IPS-NIHi7 (cell line): ENCODE results near the gene ZNF740.

Experiments
- DNase-seq: peaks from one replicate; pipeline ENCODE4 v3.0.0; 2012; ENCODE audit warnings: mixed read lengths; ENCODE audit errors: extremely low spot score

ZNF740 gene

DNA sequence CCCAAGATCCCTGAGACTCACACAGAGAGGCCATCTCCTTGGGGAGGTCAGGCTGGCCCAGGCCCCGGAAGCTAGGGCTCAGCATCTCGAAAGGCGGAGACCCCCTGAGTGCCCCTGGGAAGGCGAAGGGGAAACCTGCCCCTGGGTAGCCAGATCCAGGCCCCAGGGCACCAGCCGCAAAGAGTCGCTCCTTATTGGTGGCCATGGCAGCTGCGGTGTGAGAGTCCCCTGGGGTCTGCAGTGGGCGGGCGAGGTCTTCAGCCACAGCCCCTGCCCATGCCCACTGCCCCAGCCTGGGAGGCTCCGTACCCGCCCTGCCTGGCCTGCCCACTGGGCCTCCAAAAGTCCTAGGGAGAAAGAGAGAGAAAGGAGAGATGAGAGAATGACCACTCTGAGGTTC lies 46.8 kb downstream of the ZNF740 start:
- no peak for DNase-seq

DNA sequence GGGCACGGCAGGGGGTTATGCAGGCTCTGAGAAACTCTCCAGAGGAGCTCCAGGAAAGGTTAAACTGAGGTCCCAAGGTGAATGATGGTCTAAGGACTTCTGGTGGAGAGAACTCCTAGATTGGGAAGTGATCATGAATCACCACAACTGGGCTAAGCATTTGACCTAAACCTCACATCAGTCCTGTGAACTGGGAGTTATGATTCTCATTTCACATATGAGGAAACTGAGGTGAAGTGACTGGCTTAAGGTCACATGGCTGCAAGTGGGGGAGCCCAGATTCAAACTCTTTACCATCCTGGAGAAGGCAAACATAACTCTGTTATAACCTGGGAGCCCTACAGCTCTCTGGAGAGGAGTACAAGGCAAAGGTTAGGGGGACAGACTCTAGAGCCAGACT lies 47.3 kb downstream of the ZNF740 start:
- no peak for DNase-seq

DNA sequence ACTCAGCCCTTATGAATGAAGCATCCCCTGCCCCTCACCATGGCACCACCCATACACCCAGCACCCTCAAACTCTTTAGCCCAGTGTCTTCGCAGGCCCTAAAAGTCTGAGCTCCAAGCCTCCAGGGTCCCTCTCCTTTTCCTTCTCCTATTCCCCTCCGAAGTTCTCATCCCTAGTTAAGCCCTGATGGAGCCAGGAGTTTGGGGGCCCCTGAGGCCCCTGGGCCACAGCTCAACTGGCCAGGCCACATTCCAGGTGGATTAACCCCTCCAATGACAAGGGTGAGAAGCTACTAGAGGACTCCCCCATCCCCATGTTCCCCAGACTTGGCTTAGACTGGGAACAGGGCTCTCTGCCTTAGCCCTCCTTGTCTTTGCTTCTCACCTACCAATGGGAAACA lies 48.9 kb downstream of the ZNF740 start:
- no peak for DNase-seq

DNA sequence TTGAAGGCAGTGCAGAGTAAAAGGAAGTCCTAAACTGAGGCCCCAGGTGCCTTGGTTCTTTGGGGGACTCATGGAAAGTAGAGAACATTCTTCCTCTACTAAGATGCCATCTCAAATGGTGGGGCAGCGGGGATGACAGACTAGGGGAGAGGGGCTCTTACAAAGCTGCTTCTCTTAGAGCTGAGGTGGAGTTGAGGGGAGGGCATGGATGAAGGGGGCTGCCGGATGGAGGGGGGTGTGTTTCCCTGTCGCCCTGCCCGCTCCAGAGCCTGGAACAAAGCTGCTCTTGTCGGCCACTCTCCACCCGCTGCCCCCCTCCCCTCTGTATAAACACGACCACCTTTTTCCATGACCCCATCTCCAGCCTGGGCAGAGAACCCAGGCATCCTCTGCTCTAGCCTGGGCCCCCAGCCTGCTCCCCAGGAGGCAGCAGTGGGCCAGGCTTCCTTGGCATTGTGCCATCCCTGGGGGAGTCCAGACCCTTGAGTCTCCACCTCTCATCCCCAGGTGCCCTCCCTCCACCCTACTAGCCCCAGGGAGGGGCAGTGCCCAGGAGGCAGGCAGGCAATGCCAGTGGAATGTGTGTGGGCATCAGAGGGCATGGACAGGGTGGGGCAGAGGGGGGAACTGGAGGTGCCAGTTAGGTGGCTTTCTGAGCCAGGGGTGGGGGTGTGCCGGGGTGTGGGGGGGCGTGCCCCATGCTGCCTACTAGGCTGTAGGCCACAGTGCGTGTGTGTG lies 49.8 kb downstream of the ZNF740 start:
- DNase-seq, result no peak

DNA sequence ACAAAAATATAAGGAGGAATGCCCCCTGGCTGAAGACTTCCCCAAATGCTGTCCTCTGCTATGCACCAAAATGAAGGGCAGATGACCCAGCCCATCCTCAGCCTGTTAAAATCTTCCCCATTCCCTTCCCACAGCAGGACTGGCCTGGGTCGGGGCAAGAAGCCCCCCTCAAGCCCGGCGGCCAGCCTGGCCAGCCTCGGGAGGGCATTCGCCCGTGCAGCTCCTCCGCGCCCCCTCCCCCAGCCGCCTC lies 51.1 kb downstream of the ZNF740 start:
- no peak for DNase-seq

DNA sequence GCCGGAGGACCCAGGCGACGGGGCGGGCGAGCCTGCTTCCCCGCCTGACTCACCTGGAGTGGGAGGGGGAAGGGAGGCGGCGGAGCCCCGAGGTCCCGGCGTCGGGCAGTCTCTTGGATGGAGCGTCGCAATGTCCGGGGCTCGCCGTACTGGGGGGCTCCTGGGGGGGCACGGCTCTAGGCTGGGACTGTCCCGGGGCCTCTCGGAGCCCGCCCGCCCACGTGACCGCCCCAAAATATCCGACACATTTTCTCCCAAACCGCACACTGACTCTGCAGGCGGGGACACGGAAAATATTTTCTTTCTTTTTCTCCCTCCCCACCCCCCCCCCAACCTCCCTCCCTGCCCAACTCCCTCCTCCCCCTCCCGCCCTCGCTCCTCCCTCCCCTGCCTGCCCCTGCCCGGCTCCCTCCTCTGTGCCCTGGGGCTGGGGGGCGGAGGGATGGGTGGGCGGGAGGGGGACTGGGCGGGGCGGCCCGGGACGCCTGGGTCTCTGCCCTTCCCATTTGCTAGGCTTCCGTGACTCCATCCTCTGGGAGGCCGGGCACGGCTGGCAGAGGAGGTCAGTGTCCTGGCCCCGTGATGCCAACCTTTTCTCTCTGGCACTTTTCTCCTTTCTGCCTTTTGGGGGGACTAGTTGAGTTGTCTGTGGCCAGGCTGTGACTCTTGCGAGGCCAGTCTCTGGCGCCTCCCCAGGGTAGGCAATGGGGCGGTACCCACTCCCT lies 51.6 kb downstream of the ZNF740 start, which contains the start of gene RARG:
RARG (minus strand) TSS at position 289 of the 725 bp plus-strand sequence. CDS start 4,664 bp downstream, outside the sequence.
- DNase-seq, result no peak

DNA sequence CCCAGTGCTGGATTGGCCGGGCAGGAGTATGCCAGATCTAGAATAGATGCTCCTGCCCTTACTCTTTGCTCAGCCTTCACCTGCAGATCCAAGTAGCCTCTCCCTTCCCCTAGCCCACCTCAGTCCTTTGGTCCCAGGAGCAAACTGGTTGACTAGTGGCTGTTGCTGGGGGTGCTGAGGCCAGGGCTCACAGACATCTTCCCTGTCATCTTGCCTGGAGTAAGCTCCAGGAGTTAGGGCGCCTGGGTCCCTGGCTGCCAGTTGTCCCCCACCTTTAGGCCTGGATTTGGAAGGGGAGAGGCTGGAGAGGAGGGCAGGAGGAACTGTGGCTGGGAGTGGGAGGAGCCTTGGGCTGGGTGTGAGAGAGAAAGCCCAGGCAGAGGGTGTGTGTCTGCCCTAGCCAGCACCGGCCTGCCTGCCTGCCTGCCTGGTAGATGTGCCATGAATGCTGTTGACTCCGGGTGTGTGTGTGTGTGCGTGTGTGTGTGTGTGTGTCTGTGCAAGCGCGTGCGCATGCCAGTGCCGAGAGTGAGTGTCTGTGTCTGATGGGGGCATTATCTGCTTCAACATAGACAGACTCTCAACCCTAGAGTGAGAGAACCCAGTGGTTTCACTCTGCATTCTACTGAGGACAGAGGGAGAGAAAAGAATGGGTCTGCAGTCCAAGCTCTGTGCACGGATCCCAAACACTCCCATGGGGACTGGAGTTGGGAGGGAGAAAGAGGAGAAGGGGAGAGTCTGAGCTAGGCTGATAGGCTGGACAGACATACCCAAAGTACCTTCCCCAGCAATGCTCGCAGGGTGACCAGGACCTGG lies 52.3 kb downstream of the ZNF740 start:
- peak; percentile 63 for DNase-seq

DNA sequence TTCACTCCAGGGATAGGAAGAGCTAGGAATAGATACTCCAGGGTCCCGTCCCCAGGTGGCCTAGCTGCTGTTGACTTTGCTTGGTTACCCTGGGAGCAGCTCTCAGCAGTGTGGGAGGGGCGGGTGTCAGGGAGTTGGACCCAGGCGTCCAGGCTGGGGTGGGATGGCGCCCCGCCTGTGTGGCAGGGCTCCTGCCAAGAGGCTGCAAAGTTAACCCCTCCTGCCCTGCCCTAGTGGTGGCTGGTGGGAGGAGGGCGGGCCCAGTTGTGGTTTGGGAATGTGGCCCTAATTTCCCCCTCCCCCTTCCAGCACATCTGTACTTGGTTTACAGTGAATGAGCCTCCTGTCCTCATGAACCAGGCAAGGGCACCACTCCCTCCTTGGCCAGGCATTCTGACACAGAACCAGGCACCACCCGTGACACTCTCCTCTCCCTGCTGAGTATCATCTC lies 53.2 kb downstream of the ZNF740 start:
- no peak for DNase-seq

DNA sequence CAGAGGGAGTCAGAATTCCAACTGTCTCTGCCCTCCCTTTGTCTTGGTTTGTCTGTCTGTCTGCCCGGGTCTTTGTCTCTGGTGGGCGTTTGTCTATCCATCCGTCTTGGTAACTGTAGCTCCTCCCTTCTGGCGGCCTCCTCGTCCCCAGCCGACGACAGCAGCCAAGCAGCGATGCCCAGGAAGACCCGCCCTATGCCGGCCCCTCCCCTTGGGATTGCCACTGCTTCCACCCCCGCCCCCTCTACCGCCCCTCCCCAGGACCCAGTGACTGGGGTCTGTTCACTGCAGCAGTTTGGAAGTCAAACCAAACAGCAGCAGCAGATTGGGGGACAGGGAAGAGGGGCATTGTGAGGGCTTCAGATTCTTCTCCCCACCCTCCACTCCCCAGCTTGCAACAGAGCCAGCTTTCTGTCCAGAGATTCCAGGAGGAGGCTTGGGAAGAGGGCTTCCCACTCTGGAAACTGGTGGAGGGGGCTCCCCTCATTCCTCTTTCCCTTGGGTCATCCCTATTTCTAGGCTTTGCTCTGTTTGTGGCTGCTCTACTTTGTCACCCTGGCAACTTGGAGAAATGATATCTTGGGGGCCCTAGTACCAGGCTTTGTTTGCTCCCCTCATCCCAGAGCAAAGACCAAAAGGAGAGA lies 53.9 kb downstream of the ZNF740 start:
- peak; percentile 79 for DNase-seq

DNA sequence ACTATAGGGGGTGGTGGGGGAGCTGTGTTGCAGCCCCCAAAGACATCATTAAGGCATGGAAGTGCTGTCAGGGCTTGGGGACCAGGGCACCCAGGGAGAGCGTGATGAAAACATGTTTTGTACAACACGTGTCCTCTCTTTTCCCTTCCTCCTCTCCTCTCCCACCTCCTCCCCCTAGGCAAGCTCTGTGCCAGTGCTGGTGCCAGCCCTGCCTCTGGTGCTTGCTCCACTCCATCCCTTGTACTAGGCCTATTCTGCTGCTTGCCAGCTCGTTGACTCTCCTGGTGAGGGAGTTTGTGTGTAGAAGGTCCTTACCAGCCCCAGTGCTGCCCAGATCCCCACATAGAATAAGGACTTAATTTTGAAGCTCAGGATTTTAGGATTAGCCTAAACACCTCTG lies 54.6 kb downstream of the ZNF740 start:
- no peak for DNase-seq

DNA sequence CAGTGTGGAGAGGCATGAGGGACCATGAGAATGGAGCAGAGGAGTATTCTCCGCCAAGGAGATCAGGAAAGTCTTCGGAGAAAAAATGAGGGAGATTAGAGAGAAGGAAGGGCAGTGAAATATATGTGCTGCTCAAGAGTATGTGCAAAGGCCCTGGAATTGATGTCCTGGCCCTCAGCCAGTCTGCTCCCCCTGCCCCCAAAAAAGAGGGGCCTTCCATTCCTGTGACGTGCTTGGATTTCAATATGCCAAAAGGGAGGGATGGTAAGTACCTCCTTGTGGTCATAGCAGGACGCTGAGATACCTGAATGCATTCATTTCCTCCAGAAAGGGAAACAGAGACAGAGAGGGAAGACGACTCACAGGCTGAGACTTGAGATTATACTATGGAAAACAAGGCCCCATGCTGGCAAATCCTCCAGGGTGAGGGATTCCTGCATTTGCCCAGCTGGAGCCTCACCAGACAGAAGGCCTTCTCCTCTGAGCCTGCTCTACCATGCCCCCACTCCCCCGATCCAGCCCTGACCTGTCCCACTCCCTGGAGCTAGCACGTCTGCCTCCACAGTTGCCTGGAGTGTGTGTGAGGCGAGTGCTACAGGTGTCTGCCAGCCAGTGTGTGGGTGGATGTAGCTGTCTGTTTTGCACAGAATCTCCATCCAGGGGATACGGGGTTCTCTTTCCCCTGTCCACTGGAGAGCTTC lies 55.4 kb downstream of the ZNF740 start:
- DNase-seq, result peak; percentile 41

DNA sequence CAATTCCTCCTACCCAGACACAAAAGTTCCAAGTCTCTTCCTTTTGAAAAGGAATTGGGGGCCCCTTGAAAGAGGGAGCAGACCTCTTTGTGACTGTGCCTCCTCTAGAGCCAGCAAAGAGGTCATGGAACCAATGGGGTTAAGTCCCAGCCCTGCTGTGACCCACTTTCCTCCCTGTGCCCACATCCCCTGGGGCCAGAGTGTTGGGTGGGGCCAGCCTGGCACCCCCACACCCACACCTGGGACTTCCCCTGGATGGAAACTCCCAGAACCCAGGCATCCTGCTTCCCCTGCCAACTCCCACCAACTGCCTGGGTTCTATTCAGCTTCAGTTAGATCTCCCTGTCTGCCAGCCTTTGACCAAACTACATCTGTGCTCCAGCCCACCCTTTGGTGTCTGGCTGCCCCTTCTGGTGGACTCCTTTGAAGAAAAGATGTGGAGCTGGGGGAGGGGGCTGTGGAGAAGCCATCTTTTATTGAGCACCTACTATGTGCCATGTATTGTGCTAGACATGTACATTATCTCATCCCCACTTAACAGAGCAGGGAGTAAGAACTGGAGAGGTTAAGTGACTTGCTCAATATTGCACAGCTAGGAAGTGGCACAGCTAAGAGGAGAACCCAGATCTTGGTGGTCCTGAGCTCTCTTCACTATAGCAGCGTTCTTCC lies 56.1 kb downstream of the ZNF740 start:
- DNase-seq, result no peak

DNA sequence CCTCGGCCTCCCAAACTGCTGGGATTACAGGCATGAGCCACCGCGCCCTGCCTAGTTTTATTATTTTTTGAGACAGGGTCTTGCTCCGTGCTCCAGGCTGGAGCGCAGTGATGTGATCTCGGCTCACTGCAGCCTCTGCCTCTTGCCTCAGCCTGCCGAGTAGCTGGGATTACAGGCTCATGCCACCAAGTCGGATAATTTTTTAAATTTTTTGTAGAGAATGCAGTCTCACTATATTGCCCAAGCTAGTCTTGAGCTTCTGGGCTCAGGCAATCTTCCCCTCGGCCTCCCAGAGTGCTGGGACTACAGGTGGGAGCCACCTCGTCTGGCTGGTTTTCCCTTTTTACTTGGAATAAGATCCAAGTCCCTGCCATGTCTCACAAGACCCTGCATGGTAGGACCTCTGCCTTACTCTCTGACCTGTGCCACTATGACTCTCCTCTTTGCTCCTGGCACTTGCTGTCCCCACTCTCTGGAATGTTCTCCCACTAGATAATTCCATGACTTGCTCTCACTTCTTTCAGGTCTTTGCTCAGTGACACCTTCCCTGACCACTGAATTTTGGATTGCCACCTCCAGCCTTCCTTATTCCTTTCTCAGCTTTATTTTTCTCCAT lies 59.2 kb downstream of the ZNF740 start:
- DNase-seq, result no peak

DNA sequence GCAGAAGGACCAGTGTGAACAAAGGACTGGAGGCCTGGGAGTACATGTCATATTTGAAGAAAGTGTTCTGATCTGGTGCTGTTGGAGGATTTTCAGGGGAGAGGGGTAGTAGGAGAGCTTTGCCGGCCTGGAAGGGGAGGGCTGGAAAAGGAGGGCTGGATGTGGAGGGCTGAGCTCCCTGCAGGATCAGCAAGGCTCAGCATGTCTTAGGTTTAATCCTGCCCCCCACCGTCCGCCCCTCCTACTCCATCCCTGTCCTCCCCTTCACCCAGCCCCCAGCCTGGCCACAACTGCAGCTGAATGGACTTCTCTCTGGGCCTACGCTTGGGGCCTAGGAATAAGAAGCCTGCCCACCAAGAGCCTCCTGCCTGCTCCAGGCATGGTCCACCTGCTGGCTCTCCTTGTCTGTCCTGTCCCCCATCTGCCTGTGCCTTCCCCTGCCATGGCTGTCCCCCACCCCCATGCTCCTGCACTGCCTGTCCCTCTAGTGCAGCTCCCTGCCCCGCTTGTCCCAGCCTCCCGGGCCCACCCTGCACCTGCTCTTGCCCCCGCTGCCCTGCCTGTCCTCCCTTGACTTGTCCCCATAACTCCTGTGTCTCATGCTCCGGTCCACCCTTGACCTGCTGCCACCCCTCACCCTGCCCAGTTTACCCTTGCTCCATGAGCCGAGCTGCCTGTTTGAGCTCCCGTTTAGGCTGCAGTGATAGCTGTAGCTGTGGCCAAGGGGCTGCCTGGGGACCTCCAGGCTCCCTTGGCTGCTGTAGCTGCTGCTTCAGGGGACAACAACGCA lies 61.3 kb downstream of the ZNF740 start:
- DNase-seq, result peak; percentile 63

DNA sequence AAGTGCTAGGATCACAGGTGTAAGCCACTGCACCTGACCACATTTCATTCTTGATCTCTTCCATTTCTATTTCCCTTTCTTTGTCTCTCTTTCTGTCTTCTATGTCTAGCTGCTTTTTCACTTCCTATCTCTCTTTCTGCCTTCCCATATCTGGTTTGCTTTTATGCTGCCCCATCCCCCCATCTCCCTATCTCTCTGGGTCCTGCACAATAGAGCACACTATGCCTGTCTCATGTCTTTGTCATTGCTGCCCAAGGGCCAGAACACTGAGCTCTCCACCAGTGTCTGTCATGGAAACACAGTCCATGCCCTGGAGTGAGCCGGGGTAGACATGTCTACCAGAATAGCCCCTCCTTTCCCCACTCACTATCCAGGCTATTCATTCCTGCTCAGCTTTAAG lies 63.8 kb downstream of the ZNF740 start:
- DNase-seq, result no peak
